ENCODE data around the gene PLK3. TPM values are rescaled to one million over a fixed set of nuclear protein-coding genes. Genes with fewer than 3 reads are reported as not detected.
"Not testable (repeated sequence)": the region's sequence is repeated elsewhere in the genome, so short reads cannot be mapped to it uniquely, and the experiment has no call there.

The PLK3 gene
- 20.7 TPM for total RNA-seq

- peak; percentile 92 for ATAC-seq
Observed at GRCh38 chr1:44799770-44800584, at the start of gene PLK3. Gene PLK3 (plus strand): TSS chr1:44800377. CDS start chr1:44800464, 87 bp downstream.

DNA sequence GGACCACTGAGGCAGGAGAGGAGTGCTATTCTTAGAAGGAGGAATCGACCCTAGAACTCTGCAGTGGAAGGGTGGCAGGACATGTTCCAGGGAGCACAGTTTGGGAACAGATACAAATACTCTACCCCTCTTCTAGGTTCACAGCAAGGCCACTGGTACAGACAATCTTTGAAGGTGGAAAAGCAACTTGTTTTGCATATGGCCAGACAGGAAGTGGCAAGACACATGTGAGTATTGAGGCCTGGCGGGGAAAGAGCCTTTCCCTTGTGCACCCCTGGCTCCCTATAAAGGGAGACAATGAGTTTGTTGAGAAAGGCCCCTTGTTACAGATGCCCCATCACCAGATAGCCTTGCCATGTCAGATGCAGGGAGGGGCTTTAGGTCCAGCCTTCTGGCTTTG lies 42.8 kb upstream of the PLK3 start:
- ATAC-seq, result no peak

DNA sequence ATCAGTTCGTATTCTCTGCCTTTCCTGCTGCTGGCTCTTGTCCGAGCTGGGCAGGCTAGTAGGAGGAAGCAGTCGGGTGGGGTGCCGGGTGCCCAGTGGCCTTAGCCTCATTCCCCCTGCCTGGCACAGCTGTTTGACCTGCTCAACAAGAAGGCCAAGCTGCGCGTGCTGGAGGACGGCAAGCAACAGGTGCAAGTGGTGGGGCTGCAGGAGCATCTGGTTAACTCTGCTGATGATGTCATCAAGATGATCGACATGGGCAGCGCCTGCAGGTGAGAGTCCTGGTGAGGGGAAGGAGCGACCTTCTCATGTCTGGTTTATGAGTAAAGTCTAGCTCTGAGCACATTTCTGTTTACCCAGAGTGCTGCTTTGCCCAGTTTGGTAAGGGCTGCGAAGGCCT lies 41.1 kb upstream of the PLK3 start:
- ATAC-seq, result peak; percentile 22

- no peak for ATAC-seq
Observed at GRCh38 chr1:44760876-44761275, 39.3 kb upstream of the PLK3 start.

- ATAC-seq, result not testable (repeated sequence)
Observed at GRCh38 chr1:44766421-44766820, 33.8 kb upstream of the PLK3 start.

- ATAC-seq, result peak; percentile 85
Observed at GRCh38 chr1:44775078-44775929, 24.9 kb upstream of the PLK3 start, which contains the start of gene RPS8. Gene RPS8 (plus strand): TSS chr1:44775540. CDS start chr1:44775597, 57 bp downstream.

DNA sequence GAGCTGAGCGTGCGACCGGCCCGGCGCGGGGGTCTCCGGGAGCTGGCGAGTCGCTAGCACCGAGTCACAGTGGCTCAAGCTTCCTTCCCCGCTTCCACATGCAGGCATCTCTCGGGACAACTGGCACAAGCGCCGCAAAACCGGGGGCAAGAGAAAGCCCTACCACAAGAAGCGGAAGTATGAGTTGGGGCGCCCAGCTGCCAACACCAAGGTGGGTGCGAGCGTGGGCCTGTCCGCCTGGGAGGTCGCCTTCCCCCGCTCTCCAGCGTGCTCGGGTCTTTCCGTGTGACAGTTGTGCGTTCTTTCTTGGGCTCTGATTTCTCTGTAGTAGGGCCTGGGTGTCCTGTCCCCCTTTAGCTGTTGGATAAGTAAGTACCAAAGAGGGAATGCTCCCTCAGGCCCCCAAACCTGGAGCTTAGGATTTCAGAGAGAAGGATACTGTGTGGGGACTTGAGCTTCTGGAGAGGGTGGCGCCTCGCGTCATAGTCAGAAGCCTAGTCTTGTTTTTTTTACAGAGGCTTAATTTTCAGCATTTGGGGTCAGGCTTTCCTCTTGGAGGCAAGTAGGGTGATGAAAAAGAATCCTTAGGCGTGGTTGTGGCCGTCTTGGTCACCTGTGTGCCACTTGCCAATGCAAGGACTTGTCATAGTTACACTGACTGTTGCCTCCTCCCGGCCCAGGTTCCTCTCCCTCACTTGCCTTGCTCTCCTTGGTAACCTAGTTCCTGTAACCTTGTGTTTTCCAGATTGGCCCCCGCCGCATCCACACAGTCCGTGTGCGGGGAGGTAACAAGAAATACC lies 24.0 kb upstream of the PLK3 start:
- peak; percentile 68 for ATAC-seq

DNA sequence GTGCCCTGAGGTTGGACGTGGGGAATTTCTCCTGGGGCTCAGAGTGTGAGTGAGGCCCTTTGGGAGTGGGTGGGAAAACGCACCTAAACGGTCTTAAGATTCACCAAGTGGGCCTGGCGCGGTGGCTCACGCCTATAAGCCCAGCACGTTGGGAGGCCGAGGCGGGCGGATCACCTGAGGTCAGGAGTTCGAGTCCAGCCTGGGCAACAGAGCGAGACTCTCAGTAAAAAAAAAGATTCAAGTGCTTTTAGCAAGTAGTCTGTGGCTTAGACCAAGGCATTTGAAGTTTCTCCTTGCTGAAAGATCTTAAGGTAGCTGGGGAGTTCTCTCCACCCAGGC lies 23.5 kb upstream of the PLK3 start:
- ATAC-seq, result no peak

GRCh38 chr1:44777547-44777946 lies 22.6 kb upstream of the PLK3 start:
- no peak for ATAC-seq

DNA sequence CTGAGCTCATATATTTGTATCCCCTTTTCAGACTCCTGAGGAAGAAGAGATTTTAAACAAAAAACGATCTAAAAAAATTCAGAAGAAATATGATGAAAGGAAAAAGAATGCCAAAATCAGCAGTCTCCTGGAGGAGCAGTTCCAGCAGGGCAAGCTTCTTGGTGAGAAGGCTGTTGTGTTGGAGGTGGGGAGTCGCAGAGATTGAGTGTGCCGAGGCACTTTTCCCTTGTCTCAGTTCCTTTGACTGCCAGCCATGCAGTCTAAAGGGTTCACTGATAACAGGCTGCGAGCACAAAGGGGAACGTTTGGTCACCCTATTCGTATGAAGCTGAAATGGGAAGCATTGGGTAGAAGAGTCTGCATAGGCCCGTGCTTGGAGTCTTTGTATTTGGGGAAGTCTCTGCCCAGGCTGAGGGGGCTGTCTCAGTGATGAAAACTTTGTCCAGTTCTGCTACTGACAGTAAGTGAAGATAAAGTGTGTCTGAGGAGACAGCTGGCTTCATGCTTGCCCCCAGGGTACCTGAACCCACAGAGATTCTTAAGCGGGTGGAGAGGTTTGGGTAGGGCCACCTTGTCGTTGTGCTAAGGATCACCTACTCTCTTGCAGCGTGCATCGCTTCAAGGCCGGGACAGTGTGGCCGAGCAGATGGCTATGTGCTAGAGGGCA lies 22.1 kb upstream of the PLK3 start:
- no peak for ATAC-seq

- no peak for ATAC-seq
Observed at GRCh38 chr1:44778705-44779576, 21.2 kb upstream of the PLK3 start.

- no peak for ATAC-seq
Observed at GRCh38 chr1:44780583-44781121, 19.5 kb upstream of the PLK3 start.

DNA sequence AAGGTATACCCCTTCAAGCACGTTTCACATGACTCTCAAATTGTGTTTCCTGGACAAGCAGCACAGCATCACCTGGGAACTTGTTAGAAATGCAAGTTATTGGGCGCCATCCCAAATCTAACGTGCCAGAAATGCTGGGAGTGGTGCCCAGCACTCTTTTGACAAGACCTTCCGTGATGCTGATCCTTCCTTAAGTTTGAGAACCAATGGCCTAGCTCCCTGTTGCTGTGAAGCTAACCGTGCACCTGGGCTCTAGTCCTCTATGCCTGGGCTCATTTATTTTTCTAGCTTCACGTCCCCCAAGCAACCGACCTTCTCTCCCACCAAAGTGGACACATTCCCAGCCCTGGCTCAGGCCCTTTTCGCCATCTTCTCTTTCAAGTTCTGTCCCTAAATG lies 16.5 kb upstream of the PLK3 start:
- peak; percentile 10 for ATAC-seq

DNA sequence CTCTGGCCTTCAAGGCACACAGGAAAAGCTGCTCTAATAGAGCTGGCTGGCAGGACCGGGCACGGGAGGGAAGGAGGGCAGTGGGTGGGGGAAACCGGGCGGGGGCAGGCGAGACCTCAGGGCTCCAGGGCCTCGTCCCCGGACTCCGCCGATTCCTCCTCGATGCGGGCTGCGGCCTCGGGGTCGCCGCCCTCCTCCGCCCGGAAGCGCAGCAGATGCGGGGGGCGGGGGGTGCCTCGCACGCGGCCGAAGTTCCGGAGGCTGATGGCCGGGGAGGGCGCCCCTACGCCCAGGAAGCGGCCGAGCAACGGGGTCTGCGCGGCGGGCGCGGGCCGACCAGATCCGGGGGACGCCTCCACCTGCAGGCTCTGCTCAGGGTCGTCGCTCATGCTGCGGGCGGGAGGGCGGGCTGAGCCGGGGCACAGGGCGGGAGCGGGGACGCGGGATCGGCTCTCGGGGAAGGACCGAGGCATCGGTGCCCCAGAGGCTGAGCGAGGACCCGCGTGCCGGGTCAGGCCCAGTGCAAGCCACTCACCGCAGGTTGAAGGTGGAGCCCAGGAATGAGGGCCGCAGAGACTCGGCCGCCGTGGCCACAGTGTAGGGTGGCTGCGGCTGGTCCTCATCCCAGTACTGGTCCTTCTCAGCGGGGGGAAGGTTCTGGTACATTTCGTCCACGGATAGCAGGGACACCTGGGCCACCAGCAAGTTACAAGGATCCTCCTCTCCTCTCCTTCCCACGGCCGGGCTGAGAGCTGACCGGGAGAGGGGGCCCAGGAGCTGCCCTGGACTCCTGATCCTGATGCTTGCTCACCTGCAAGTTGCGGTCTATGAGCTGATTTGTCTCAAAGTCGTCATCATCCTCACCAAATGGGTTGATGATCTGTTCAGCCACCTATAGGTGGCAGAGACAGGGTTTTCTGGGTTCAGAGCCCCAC lies 15.8 kb upstream of the PLK3 start:
- peak; percentile 27 for ATAC-seq

- no peak for ATAC-seq
Observed at GRCh38 chr1:44785029-44785380, 15.2 kb upstream of the PLK3 start.

DNA sequence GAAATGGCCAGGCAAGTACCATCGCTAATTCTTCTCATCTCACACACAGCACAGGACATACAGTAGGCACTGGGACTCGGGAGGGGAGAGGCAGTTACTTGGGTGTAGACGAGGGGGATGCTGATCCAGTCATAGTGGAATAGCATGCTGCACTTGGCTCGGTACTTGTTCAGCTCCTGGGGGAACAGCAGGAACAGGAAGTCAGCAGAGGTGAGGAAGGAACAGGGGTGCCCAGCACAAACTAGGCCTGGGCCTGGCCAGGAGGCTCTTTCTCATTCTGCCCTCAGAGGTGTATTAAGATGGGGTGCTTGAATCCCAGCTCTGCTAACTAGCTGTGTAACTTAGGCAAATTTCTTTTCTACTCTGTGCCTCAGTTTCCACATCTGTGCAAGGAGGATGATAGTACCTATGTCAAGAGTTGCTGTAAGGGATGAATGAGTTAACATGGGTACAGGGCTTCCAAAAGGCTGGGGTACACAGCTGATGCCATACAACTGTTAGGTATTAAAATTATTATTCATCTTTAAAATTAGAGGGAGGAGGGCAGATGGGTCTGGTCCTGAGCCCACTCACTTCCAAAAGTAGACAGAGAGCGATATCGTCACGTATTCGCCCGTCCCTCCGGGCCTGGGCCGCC lies 14.6 kb upstream of the PLK3 start:
- ATAC-seq, result no peak

- ATAC-seq, result peak; percentile 71
Observed at GRCh38 chr1:44786138-44786840, 13.9 kb upstream of the PLK3 start.

- ATAC-seq, result no peak
Observed at GRCh38 chr1:44786841-44787426, 13.2 kb upstream of the PLK3 start.

Data from esophagus mucosa (tissue), 1 donor.